ENCODE results near the gene CFAP45. TPM values are rescaled to one million over a fixed set of nuclear protein-coding genes. Genes with fewer than 3 reads are reported as not detected.

CFAP45 gene
- total RNA-seq, 3 donors from 2014 or later, result 0.82 to 1.2 (median 0.82) TPM

DNA sequence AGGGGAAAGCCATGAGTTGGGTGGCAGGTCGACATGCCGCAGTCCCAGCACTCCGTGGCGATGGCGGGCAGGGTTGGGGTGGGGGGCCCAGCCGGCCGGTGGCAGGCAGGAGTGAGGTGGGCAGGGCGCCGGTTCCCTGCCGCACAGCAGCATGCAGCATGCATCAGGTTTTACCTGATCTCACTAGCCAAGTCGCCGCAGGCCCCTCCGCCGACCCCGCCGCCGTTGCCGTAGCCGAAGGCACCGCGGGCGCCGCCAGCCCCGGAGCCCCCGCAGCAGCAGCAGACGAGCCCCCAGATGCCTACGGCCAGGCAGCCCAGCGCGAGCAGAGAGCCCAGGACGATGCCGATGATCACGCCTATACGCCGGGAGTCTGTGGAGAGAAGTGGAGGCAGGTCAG is 44.3 kb downstream of the CFAP45 start:
- no peak for DNase-seq
- Mint-ChIP-seq H3K36me3 (ENCODE audit: insufficient read depth) (no peaks in the 10 kb centered on the region), H3K4me3 (peak overlapping the region; percentile 88), H3K4me1 (ENCODE audit: low read depth) (peaks cover 16% of the 10 kb centered on the region), H3K9me3 (no peaks in the 10 kb centered on the region), H3K27me3 (ENCODE audit: low read depth) (no peaks in the 10 kb centered on the region)
- no peak for ATAC-seq

DNA sequence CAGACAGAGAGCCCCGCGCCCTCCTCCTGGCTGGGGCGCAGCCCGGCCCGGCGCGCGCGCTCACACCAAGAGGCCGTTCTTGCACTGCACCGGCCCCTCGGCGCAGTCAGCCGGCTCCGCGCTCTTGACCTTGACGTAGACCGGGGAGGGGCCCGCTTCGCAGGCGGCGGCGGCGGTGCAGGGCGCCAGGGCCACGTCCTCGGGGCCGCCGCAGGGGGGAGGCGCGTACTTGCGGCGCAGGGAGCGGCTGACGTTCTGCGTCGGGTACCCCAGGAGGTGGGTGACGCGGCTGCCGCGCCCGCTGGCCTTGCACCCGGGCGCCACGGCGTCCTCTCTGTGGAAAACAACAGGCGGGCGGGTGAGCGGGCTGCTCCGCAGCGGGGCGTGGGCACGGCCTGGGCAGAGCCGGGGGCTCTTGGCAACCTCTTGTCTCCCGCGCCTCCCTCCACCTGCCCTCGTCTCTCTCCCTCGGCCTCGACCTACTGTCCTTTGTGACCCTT is 45.2 kb downstream of the CFAP45 start:
- H3K36me3 Mint-ChIP-seq (ENCODE audit: insufficient read depth), result no peaks in the 10 kb centered on the region
- peaks cover 16% of the 10 kb centered on the region for H3K4me1 Mint-ChIP-seq (ENCODE audit: low read depth)
- peak; percentile 97 for ATAC-seq

DNA sequence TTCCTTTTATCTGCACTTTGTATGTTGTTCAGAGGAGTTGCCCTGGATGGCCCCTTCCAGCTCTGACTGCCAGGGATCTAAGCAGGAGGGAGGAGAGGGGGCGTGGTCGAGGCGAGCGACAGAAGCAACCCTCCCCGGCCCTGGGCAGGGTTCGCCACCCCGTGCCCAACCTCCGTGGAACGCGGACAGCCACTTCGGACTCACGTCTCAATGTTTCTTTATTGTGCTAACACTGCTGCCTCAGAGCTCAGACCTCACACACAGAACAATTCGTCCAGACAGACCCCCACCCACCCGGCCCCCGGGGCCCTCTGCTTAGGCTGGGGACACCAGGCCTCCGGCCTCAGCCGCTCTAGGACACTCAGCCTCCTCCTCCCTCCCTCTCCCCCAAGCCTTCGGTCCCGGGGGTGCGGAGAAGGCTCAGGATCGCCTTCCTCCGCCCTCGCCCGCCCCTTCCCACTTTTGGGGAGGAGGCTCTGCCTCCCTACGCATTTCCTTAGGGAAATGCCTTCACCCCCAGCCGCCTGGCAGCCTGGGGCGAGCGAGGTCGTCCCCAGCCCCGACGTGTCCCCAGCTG is 45.8 kb downstream of the CFAP45 start:
- H3K9me3 Mint-ChIP-seq, result no peaks in the 10 kb centered on the region
- no peaks in the 10 kb centered on the region for H3K36me3 Mint-ChIP-seq (ENCODE audit: insufficient read depth)
- H3K27me3 Mint-ChIP-seq (ENCODE audit: low read depth), result no peaks in the 10 kb centered on the region
- peak overlapping the region; percentile 81 for H3K4me3 Mint-ChIP-seq
- ATAC-seq (peak; percentile 11 to 20), DNase-seq (no peak)
- peaks cover 16% of the 10 kb centered on the region for H3K4me1 Mint-ChIP-seq (ENCODE audit: low read depth)

More for the DNA sequence above, 45.2 kb downstream of the CFAP45 start:
- Mint-ChIP-seq H3K4me3 (peak overlapping the region; percentile 88), H3K9me3 (no peaks in the 10 kb centered on the region), H3K27me3 (ENCODE audit: low read depth) (no peaks in the 10 kb centered on the region)
- peak; percentile 63 for DNase-seq

DNA sequence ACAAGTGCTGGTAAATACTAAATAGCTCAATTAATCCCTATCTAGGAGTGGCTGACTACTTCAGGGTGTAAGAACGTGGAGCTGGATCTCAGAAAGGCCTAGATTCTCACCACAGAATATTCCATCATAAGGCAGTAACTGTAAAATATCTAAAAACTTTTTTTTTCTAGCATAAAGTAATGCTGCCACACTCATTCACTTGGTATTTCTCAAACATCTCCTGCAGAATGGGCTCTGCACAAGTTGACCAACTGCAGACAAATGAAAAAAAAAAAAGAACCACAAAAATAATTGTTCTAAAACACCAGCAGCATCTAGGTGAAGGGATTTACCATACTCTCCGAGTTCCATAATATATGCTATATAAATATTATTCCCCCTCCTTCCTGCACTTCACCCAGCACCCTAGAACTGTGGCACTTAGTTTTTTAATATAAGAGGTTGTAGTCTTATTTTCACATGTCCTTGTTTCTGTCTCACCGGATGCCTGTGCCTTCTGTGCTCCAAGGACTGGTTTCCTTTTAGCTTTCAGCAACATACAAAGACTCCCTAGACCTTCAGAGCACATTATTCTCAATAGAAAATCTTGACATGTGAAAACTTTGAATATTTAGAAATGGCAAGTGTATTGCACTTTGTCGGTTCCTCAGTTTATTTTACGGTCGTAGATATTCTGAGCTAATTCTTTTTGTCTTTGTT is 46.4 kb downstream of the CFAP45 start:
- Mint-ChIP-seq H3K4me1 (ENCODE audit: low read depth) (peaks cover 16% of the 10 kb centered on the region), H3K9me3 (no peaks in the 10 kb centered on the region), H3K36me3 (ENCODE audit: insufficient read depth) (no peaks in the 10 kb centered on the region), H3K4me3 (peak overlapping the region; percentile 81), H3K27me3 (ENCODE audit: low read depth) (no peaks in the 10 kb centered on the region)
- DNase-seq (no peak), ATAC-seq (no peak)

DNA sequence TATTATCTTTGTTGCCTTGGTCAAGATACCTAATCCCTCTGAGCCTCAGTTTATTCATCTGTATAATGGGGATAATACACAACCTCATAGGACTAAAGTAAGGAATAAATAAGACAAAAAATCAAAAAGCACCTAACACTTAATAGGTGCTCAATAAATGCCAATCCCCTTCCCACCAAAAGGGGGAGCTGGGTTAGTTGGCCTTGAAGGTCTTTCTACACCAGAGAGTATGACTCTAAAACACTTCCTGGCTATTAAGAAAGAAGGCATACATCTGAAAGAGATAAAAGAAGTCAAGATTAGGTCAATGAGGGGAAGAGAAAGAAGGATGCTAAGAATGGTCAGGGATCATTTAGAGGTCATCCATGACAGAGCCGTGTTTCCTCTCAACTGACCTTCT is 48.6 kb downstream of the CFAP45 start:
- DNase-seq (no peak), ATAC-seq (no peak)
- Mint-ChIP-seq H3K36me3 (ENCODE audit: insufficient read depth) (no peaks in the 10 kb centered on the region), H3K4me3 (no peak overlapping the region), H3K9me3 (no peaks in the 10 kb centered on the region), H3K27me3 (ENCODE audit: low read depth) (no peaks in the 10 kb centered on the region), H3K4me1 (ENCODE audit: low read depth) (peaks cover 16% of the 10 kb centered on the region)

DNA sequence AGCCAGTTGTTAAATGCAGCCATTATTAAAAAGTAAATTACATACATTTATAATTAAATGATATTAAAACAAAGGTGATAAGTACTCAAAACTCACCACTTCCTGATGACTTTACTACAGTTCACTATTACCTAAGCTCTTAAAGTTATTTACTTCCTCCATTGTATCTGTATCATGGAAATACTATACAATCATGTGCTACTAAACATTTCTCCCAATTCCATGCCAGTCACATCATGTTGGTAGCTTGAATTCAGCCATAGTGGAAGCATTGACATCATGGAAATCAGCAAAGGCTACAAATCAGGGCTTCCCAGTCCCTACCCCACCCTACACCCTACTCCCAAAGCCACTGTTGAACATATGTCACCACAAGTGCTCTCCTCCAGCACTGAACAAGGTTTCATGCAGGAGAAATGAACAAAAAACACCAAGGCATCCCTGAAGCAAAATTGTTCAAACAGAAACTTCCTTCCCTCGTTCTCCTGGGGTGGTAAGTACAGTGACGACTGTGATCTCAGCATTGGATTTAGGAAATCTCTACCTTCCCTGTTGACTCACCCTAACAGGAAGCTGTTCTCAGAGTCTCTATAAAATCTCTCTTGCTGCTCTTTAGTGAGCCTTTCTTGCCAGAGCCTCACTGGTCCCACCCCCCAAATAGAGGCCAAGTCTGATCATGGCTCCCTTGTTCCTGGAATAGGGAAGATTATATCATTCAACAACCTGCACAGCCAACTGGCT is 50.2 kb downstream of the CFAP45 start:
- Mint-ChIP-seq H3K4me1 (ENCODE audit: low read depth) (peaks cover 11% of the 10 kb centered on the region), H3K4me3 (no peak overlapping the region), H3K36me3 (ENCODE audit: insufficient read depth) (no peaks in the 10 kb centered on the region), H3K9me3 (no peaks in the 10 kb centered on the region), H3K27me3 (ENCODE audit: low read depth) (no peaks in the 10 kb centered on the region)
- DNase-seq, result no peak
- no peak for ATAC-seq

DNA sequence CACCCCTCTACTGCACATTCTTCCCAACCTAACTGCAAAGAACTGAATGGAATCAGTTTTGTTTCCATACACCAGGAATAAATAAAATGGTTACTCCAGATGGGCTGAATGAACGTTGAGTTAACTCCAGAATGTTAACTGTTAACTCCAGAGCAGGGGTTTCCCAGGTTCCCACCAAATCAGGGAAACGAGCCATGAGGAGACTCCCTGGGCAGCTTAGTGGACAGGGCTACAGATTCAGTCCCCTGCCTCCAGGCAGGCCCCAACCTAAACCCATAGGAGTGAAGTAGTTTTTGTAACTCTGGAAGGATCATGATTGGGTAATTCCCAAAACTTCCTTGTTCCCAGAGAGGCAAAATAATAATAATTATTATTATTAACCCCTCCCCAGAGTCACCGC is 51.6 kb downstream of the CFAP45 start:
- Mint-ChIP-seq H3K27me3 (ENCODE audit: low read depth) (no peaks in the 10 kb centered on the region), H3K4me1 (ENCODE audit: low read depth) (peaks cover 5% of the 10 kb centered on the region), H3K4me3 (no peak overlapping the region), H3K36me3 (ENCODE audit: insufficient read depth) (no peaks in the 10 kb centered on the region), H3K9me3 (no peaks in the 10 kb centered on the region)
- no peak for DNase-seq
- ATAC-seq, result no peak

DNA sequence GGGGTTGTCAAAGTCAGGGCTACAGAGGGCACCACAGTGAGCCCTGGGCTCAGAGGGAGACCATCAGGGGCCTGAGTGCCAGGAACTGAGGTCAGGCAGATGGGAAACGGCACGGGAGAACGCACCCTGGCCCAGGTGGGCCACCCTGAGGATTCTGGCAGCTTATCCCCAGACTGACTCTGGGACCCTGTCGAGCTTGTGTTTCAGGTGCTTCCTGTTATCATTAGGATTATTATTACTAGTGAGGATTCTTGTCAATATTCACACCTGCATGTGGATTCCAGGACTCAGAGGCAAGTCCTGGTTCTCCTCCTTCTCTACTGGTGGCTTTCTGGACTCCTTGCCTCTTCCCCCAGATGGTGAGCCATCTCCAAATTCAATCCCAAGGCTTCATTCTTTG is 52.7 kb downstream of the CFAP45 start:
- H3K4me1 Mint-ChIP-seq (ENCODE audit: low read depth), result peaks cover 4% of the 10 kb centered on the region
- no peaks in the 10 kb centered on the region for H3K36me3 Mint-ChIP-seq (ENCODE audit: insufficient read depth)
- ATAC-seq (no peak), DNase-seq (no peak)
- no peaks in the 10 kb centered on the region for H3K27me3 Mint-ChIP-seq (ENCODE audit: low read depth)
- H3K4me3 Mint-ChIP-seq, result no peak overlapping the region
- no peaks in the 10 kb centered on the region for H3K9me3 Mint-ChIP-seq

DNA sequence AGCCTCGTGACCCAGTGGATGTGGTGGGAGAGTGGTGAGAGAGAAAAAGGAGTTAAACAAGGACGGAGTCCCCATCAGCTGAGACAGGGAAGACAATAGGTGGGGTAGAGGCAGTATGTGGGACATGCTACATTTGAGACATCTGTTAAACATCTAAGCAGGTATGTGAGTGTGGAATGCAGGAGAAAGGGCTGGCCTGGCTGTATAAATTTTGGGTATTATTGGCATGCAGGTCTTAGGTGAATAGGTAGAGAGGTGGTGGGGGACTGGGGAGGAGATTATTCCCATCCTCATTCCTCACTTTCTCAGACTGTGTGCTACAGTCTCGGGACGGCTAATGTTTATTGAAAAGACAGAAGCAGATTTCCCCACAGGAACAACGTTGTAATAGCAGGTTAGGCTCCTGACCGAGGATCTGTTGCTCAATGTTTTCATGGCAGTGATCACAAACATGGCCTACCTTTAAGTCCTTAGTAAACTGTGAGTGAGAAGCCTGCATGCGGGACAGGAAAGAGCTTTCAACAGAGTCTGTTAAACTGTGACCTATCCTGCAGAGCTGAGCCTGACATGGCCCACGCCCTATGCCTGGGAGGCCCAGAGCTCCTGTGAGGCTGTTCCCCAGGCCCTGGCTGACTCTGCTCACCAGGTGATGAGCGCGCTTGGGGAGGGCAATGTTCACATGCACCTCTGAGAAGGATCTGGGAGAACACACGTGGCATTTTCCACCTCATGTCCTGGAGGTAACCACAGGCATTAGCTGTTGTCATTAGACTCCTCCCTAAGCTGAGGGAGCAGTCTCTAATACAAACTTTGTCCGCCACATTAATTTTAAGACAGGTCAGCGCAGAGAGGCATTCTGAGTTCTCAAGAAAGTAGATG is 54.0 kb downstream of the CFAP45 start:
- Mint-ChIP-seq H3K36me3 (ENCODE audit: insufficient read depth) (no peaks in the 10 kb centered on the region), H3K9me3 (no peaks in the 10 kb centered on the region), H3K4me3 (no peak overlapping the region), H3K27me3 (ENCODE audit: low read depth) (no peaks in the 10 kb centered on the region), H3K4me1 (ENCODE audit: low read depth) (no peaks in the 10 kb centered on the region)
- ATAC-seq (no peak), DNase-seq (no peak)

DNA sequence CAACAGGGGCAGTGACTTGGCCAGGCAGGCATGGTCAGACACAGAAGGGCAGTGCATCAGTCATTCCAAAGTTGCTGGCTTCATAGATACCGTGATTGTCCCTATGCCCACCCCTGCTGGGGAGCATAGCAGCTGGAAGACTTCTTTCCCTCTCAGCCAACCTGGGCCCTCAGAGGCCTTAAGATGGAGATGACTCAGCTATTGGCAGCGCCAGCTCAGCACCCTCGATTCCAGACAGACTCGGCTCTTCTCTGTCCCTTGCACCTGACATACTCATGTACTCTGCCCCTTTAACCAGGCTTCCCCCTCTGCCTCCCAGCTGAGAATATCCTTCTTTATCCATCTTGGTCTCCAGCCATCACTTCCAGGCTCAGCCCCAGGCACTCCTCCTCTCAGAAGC is 56.5 kb downstream of the CFAP45 start:
- Mint-ChIP-seq H3K4me3 (no peak overlapping the region), H3K4me1 (ENCODE audit: low read depth) (peaks cover 4% of the 10 kb centered on the region), H3K36me3 (ENCODE audit: insufficient read depth) (no peaks in the 10 kb centered on the region), H3K9me3 (no peaks in the 10 kb centered on the region), H3K27me3 (ENCODE audit: low read depth) (no peaks in the 10 kb centered on the region)
- ATAC-seq (no peak), DNase-seq (no peak)

DNA sequence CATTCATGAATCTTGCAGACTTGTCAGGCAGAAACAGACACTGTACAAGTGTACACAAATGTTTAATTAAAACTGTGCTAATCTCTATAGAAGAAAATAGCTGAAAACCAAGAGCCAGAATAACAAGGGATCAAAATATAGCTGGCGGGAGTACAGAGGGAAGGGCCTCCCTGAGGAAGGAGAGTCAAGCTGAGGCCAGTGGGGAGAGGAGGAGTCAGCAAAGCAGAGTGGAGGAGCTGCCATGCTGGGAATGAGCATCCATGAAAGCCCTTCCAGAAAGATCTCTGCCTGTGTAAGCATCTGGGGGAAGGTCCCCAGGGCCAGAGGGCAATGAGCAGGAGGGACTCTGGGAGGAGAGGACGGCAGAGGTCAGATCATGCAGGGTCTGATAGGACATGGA is 58.2 kb downstream of the CFAP45 start:
- Mint-ChIP-seq H3K9me3 (no peaks in the 10 kb centered on the region), H3K4me1 (ENCODE audit: low read depth) (peaks cover 4% of the 10 kb centered on the region), H3K4me3 (no peak overlapping the region), H3K27me3 (ENCODE audit: low read depth) (no peaks in the 10 kb centered on the region), H3K36me3 (ENCODE audit: insufficient read depth) (no peaks in the 10 kb centered on the region)
- DNase-seq (no peak), ATAC-seq (no peak)

DNA sequence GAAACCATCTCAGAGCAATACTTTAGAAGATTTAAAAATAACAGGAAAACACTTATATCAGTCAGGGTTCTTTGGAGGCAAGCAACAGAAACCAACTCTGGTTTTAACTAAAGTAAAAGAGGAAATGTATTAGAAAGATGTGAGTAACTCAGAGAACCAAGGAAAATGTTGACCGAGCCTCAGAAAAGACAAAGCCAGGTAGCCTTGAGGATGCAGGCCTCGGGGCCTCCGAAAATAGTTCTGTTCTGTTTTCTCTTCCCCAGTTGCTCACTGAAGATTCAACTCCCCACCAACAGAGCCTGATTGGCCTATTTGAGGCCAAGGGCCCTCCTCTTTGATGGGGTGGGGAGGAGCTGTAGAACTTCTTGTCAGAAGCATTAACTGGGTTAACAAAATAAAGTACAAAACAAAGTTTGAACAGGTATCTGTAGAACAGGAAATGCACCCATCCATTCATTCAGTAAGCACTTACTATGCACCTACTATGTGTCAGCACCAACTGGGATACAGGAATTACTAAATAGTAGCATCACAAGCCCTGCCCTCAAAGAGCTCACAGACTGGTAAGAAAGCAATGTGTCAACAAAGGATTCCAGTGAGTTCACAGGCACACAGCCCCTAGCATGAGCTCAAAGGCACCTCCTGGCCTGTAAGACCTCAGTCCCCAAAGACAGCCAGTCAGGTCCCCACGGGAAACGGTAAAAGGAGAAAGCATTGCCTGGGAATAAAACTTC is 60.7 kb downstream of the CFAP45 start:
- Mint-ChIP-seq H3K36me3 (ENCODE audit: insufficient read depth) (peaks cover 2% of the 10 kb centered on the region), H3K27me3 (ENCODE audit: low read depth) (no peaks in the 10 kb centered on the region), H3K4me1 (ENCODE audit: low read depth) (peaks cover 4% of the 10 kb centered on the region), H3K9me3 (no peaks in the 10 kb centered on the region), H3K4me3 (no peak overlapping the region)
- ATAC-seq (no peak), DNase-seq (no peak)

DNA sequence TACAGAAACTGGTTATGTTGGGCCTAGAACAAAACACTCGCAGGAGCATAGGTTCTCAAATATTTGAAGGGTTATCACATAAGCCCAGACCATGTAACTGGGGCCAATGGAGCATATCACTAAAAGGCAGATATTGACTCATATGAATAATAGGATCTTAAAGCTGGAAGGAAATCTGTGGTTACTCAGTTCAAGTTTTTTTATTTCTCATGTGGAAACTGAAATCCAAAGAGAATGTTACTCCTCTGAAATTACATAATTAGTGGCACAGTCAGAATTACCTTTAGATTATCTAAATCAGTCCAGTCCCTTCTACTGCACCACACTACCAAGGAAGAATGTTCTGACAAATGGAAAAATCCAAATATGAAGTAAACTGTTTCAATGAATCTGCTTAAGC is 61.2 kb downstream of the CFAP45 start:
- no peaks in the 10 kb centered on the region for H3K9me3 Mint-ChIP-seq
- H3K4me1 Mint-ChIP-seq (ENCODE audit: low read depth), result peaks cover 4% of the 10 kb centered on the region
- ATAC-seq (peak; percentile 25 to 37), DNase-seq (no peak)
- H3K27me3 Mint-ChIP-seq (ENCODE audit: low read depth), result no peaks in the 10 kb centered on the region
- H3K36me3 Mint-ChIP-seq (ENCODE audit: insufficient read depth), result peaks cover 2% of the 10 kb centered on the region
- H3K4me3 Mint-ChIP-seq, result no peak overlapping the region

Data from activated T-cell treated with anti-CD3 and anti-CD28 coated beads, Interleukin-2, amount 50 U/mL, for 4 hours (primary cell).